Measurements from ENCODE around the gene PLD1.
"Not testable (repeated sequence)": the region's sequence is repeated elsewhere in the genome, so short reads cannot be mapped to it uniquely, and the experiment has no call there.

The PLD1 gene

GRCh38 chr3:171615686-171616085, 194.6 kb downstream of the PLD1 start:
- DNase-seq (ENCODE audit: low read depth), result no peak

DNA sequence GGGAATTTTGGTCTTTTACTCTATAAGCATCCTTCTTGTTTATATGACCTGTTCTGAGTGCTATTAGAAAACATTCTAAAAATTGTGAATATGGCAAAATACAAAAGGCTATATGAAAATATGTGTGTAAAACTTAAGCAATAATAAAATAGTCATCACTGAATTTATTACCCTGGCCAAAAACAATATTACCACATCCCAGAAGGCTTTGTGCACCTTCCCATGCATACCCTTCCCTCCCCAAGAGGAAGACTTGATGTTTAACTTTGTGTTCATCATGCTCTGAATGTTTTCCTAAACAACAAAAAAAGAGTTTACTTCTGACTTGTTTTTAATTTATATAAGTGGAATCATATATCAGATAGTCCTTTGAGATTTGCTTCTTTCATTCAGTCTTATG, 195.0 kb downstream of the PLD1 start:
- no peak for DNase-seq (ENCODE audit: low read depth)

DNA sequence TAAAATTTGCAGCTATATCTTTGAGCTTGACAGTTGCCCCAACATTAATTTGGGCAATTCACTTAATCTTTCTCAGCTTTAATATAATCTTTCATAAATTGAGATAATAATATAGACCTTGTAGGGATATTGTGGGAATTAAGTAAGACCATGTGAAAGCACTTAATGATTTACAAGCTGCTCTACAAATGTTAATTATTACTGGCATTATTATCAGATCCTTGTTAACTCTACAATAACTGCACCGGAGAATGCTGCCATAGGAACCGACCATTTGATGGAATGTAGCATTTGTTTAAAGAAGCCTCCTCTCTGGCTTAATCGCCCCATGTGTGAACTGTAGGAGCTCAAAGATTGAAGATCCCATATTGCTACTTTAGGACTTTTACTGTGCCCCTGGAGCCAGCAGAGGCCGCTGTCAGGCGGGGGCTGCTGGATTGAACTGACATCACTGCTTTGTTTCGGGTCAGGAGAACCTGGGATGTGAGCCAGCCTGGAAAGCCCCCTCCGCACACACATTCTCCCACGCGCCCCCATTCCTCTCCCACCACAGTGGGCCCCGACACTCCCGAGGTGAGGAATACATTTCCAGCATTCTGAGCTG, 195.9 kb downstream of the PLD1 start:
- DNase-seq (ENCODE audit: low read depth), result no peak

- DNase-seq (ENCODE audit: low read depth), result no peak
Measured at GRCh38 chr3:171607452-171607851, 202.8 kb downstream of the PLD1 start.

DNA sequence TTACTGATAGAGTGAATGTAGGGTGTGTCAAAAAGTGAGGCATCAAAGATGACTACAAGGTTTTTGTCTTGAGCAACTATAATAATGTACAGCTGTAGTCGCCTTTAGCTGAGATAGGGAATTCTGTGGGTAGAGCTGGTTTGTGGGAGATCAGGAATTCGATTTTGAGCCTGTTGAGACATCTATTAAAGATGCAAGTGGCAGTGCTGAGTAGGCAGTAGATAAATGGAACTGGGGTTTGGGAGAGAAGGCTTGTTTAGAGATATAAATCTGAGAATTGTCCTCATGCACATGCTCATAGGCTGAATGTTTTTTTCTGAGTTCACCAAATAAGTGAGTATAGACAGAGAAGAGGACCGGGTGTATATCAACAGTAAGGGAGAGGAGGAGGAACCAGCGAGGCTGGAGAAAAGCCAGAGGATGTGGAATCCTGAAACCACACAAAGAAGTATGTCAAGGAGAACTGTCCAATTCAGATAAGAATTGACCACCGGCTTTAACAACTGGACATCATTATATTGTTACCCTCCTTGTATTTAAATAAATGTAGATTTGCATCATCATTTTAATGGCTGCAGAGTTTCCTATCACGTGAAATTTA, 204.0 kb downstream of the PLD1 start:
- DNase-seq (ENCODE audit: low read depth), result no peak

DNA sequence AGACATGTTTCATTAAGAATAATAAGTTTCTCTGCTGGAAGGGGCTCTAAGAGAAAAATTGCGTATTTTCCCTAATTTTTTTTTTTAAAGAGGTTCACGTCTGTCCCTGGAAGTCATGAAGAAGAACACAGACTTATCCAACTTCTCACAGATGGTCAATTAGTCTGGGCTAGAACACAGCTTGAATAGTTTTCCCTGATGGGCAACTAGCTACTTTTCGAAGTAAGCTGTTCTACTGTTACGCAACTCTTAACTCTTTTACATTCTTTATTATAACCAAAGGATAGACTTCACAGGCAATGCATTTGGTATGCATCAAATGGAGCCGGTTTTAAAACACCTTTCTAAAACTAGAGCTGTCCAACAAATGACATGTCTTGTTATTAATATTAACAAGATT, 205.9 kb downstream of the PLD1 start:
- DNase-seq (ENCODE audit: low read depth), result no peak

DNA sequence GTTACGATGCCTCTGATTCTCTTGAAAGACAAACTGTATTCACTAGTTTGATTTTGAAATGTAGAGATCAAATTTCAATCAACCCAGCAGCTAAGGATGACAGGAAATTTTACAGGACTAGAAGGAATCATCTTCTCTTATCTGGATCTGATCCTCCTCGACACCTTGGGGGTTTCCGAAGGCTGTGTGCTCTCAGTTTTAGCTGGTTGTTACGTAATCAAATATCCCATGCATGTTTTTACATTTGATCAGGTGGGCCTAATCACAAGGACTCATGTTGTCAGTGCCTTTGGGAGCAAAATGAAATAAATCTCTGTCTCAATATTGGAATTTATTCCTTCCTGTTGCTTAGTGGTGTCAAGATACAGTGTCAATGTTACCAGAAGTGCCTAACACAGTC, 208.2 kb downstream of the PLD1 start:
- DNase-seq (ENCODE audit: low read depth), result no peak

GRCh38 chr3:171600030-171600429, 210.3 kb downstream of the PLD1 start:
- no peak for DNase-seq (ENCODE audit: low read depth)

- no peak for DNase-seq (ENCODE audit: low read depth)
Measured at GRCh38 chr3:171598990-171599389, 211.3 kb downstream of the PLD1 start.

GRCh38 chr3:171592786-171593185, 217.5 kb downstream of the PLD1 start:
- no peak for DNase-seq (ENCODE audit: low read depth)

- DNase-seq (ENCODE audit: low read depth), result no peak
Measured at GRCh38 chr3:171591070-171591469, 219.2 kb downstream of the PLD1 start.

GRCh38 chr3:171586274-171586673, 224.0 kb downstream of the PLD1 start:
- no peak for DNase-seq (ENCODE audit: low read depth)

- no peak for DNase-seq (ENCODE audit: low read depth)
Measured at GRCh38 chr3:171585039-171585438, 225.2 kb downstream of the PLD1 start.

- no peak for DNase-seq (ENCODE audit: low read depth)
Measured at GRCh38 chr3:171584100-171584499, 226.2 kb downstream of the PLD1 start.

- DNase-seq (ENCODE audit: low read depth), result no peak
Measured at GRCh38 chr3:171574556-171575240, 235.6 kb downstream of the PLD1 start.

DNA sequence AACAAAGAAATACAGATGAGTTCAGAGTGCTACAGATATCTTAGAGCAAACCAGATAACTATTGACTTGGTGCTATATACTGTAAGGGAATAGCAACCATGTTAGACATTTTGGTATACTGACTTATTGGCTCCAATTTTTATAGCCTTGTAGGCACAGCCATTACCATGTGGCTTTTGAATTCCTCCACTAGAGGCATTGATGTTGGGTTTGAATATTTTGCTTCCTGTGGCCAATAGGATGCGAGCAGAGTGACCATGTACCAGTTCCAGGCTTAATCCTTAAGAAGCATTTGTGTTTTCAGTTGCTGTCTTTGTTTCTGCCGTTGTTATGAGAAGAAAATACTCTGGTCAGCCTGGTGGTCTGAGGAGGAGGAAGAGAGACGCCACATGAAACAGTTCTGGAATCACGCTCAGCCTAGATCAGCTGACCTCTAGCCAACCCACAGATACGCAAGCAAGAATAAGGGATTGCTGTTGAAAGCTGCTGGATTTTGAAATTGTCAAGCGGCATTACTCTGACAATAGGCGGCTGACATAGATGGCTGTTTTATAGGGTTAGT, 240.6 kb downstream of the PLD1 start:
- DNase-seq (ENCODE audit: low read depth), result no peak

DNA sequence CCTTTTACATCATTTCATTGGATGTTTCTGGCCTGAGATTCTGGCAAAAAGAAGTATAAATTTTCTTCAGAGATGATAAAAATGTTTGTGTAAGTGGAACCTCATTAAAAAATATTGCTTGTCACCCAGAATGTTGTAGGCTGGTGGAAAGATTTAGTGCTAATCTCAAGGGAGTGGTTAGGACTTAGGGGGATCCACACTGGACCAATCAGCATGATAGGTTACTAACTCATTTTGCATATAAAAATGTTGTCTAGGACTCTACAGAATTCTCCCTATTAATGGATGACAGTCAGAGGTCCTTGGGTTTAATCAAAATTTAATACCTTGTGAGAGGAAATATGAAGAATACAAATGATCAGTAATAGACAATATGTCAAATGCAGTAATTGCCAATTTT, 241.5 kb downstream of the PLD1 start:
- DNase-seq (ENCODE audit: low read depth), result no peak

- no peak for DNase-seq (ENCODE audit: low read depth)
Measured at GRCh38 chr3:171566803-171567422, 243.4 kb downstream of the PLD1 start.

- no peak for DNase-seq (ENCODE audit: low read depth)
Measured at GRCh38 chr3:171565481-171566058, 244.7 kb downstream of the PLD1 start.

GRCh38 chr3:171564748-171565480, 245.4 kb downstream of the PLD1 start:
- no peak for DNase-seq (ENCODE audit: low read depth)

- no peak for DNase-seq (ENCODE audit: low read depth)
Measured at GRCh38 chr3:171563298-171563697, 247.0 kb downstream of the PLD1 start.

- not testable (repeated sequence) for DNase-seq (ENCODE audit: low read depth)
Measured at GRCh38 chr3:171562459-171562858, 247.8 kb downstream of the PLD1 start.

Measured in activated T-helper 9 cell treated with anti-CD3 and anti-CD28 coated beads, Interleukin-2, amount 50 U/mL, for 16 hours (primary cell).